ENCODE measurements around the gene SPEN. TPM values are rescaled to one million over a fixed set of nuclear protein-coding genes. Genes with fewer than 3 reads are reported as not detected.

The SPEN gene
- total and polyA plus RNA-seq, 2 of the 4 experiments (the other 2 are of a cell fraction) = 7.6 to 15.8 TPM

DNA sequence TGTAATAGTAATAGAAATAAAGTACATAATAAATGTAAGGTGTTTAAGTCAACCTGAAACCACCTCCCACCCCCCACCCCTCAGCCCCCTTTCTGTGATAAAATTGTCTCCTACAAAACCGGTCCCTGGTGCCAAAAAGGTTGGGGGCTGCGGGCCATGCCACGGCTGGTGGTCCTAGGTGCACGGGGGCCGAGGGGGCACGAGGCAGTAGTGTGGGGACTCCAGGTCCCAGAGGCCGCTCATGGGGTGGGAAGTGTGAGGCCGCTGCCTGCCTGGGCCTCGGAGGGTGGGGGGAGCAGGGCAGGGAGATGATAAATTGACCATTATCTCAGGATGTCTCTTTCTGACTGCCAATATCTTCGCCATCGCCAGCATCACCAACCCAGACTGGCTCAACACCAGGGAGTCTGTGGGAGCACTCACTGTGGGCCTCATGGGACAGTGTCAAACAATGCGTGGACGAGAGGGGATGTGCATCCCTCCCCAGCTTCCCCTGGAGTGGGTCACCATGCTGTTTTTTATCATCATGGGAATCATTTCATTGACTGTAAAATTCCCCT is 121.9 kb downstream of the SPEN start:
- no peak overlapping the region for H2BK20ac ChIP-seq (ENCODE audit: low read depth, low read length)
- H3K4me2 ChIP-seq (ENCODE audit: low read depth, low read length) = no peak overlapping the region
- ATAC-seq (ENCODE audit: low read depth) = no peak
- DNase-seq = no peak
- H3K9ac ChIP-seq (ENCODE audit: low read depth, low read length) = no peak overlapping the region
- no peak overlapping the region for H4K91ac ChIP-seq (ENCODE audit: insufficient read depth, low read depth, low read length)
- H4K5ac ChIP-seq (ENCODE audit: low read depth, low read length) = no peak overlapping the region
- H3K36me3 ChIP-seq (ENCODE audit: control insufficient read depth, insufficient read depth, low read length) = peaks cover 30% of the 10 kb centered on the region
- peaks cover 14% of the 10 kb centered on the region for H3K4me1 ChIP-seq (ENCODE audit: control insufficient read depth, insufficient read depth, low read length)
- peaks cover 38 to 82% of the 10 kb centered on the region in 2 experiments for H3K79me1 ChIP-seq (ENCODE audit: low read depth in 1 of 2, low read length in 2 of 2)
- no TSS peak for BruUV-seq (replicated peaks)
- no peak overlapping the region for H2BK15ac ChIP-seq (ENCODE audit: low read depth, low read length)
- H3K56ac ChIP-seq (ENCODE audit: extremely low read depth, insufficient read depth, low read length) = no peak overlapping the region
- no peak overlapping the region for H3K27ac ChIP-seq (ENCODE audit: insufficient read depth, low read length)
- peaks cover 26% of the 10 kb centered on the region; the same call in 1 of the 2 replicates for H4K20me1 ChIP-seq (ENCODE audit: insufficient read depth, low read length)
- H3K27me3 ChIP-seq (ENCODE audit: control insufficient read depth, insufficient read depth, low read length) = no peaks in the 10 kb centered on the region
- ChIA-PET CTCF (no interaction called here), POLR2A (ENCODE audit: unreplicated experiment) (no interaction called here)
- H2BK120ac ChIP-seq (ENCODE audit: low read depth, low read length) = no peak overlapping the region
- TF ChIP-seq RAD21 (IDR thresholded peaks at IDR 0.05; ENCODE audit: low read length) (no peak), ELK1 (IDR thresholded peaks at IDR 0.05; ENCODE audit: borderline replicate concordance, low read depth, low read length) (no peak), BHLHE40 (IDR thresholded peaks at IDR 0.05; ENCODE audit: low read depth, low read length) (no peak), CTCF (conservative IDR thresholded peaks at IDR 0.05; ENCODE audit: low read depth, low read length) (no peak), SMC3 (IDR thresholded peaks at IDR 0.05; ENCODE audit: low read depth, low read length) (no peak), RCOR1 (IDR thresholded peaks at IDR 0.05; ENCODE audit: insufficient replicate concordance, low read length) (no peak), CHD1 (IDR thresholded peaks at IDR 0.05; ENCODE audit: low read depth, low read length) (no peak), FOS (IDR thresholded peaks at IDR 0.05; ENCODE audit: low read depth, low read length) (no peak), MAFK (IDR thresholded peaks at IDR 0.05; ENCODE audit: low read depth, low read length) (no peak), CEBPB (IDR thresholded peaks at IDR 0.05; ENCODE audit: low read depth, low read length) (no peak), RFX5 (IDR thresholded peaks at IDR 0.05; ENCODE audit: low read depth, low read length) (no peak), POLR2A (IDR thresholded peaks at IDR 0.05; ENCODE audit: low read depth, low read length) (no peak), MAZ (IDR thresholded peaks at IDR 0.05; ENCODE audit: borderline replicate concordance, low read depth, low read length) (no peak)
- no peaks in the 10 kb centered on the region; the same call in 1 of the 2 replicates for H3K9me3 ChIP-seq (ENCODE audit: control insufficient read depth, insufficient read depth, low read length)
- H4K8ac ChIP-seq (ENCODE audit: low read depth in 2 of 2, low read length in 2 of 2) = no peak overlapping the region
- H2AK5ac ChIP-seq (ENCODE audit: low read depth, low read length) = no peak overlapping the region
- no peak overlapping the region for H3K18ac ChIP-seq (ENCODE audit: low read depth, low read length)
- 100% methylated on average over 6 of the region's 13 CpGs; no CpG with 5 or more reads in 1 of the 2 experiments for WGBS, 2 experiments (ENCODE audit: extremely low coverage in 2 of 2, insufficient read length in 1 of 2)
- no peak overlapping the region for H3K4ac ChIP-seq (ENCODE audit: low read depth, low read length)
- intact Hi-C loops (cut with micrococcal nuclease) (no loop called here), in situ Hi-C loops (cut with MboI; ENCODE audit: low sequenced_read_pairs) (no loop called here), dilution Hi-C loops (cut with HindIII; ENCODE audit: low sequenced_read_pairs, unreplicated experiment) (no loop called here)
- H2BK5ac ChIP-seq (ENCODE audit: low read depth, low read length, poor library complexity, severe bottlenecking) = no peak overlapping the region
- no peak overlapping the region for H3K4me3 ChIP-seq (ENCODE audit: insufficient read depth, low read depth, low read length)
- no peak overlapping the region for H3K14ac ChIP-seq (replicated peaks; ENCODE audit: low read depth, low read length)
- peaks cover 25% of the 10 kb centered on the region for H3K9me1 ChIP-seq (ENCODE audit: insufficient read depth, low read length)
- H3K23ac ChIP-seq (ENCODE audit: low read depth, low read length) = no peak overlapping the region
- H2AFZ ChIP-seq (replicated peaks; ENCODE audit: low read length, poor library complexity) = no peak overlapping the region
- H2AK9ac ChIP-seq (replicated peaks; ENCODE audit: low read depth, low read length, poor library complexity) = no peak overlapping the region
